Hematopoietic multipotent progenitor cell (in vitro differentiated cells): ENCODE results near the gene TMEM121B. TPM values are rescaled to one million over a fixed set of nuclear protein-coding genes. Genes with fewer than 3 reads are reported as not detected.
A peak's percentile ranks its signal among the peaks of the same experiment; 100 is the strongest.

Experiments
- DNase-seq, 3 donors: peaks; one replicate each; pipeline ENCODE4 v3.0.0-alpha.2; 2011 to 2015; ENCODE audit warnings: low read depth in 2 of 3, low spot score in 2 of 3
- total RNA-seq: library from RNA; depleted of rRNA; stranded (reverse); fragments of >200 nt; gene quantifications from one replicate; pipeline ENCODE4 v1.2.3, GENCODE V29; 2012

The TMEM121B gene
- total RNA-seq, 1 donor, result under 0.01 TPM

GRCh38 chr22:17095538-17095937, 25.6 kb downstream of the TMEM121B start:
- no peak for DNase-seq

- no peak for DNase-seq
These were observed 28.1 kb downstream of the TMEM121B start for GRCh38 chr22:17093081-17093480.

- DNase-seq, result no peak
These were observed 29.3 kb downstream of the TMEM121B start for GRCh38 chr22:17091851-17092250.

GRCh38 chr22:17090550-17090949, 30.6 kb downstream of the TMEM121B start:
- no peak for DNase-seq

GRCh38 chr22:17087498-17088131, 33.5 kb downstream of the TMEM121B start:
- peak; percentile 37 to 85 (median 77) for DNase-seq

- no peak for DNase-seq
These were observed 34.2 kb downstream of the TMEM121B start for GRCh38 chr22:17086788-17087497.

GRCh38 chr22:17086296-17086695, 34.9 kb downstream of the TMEM121B start:
- DNase-seq, result no peak

- DNase-seq, result no peak
These were observed 35.6 kb downstream of the TMEM121B start for GRCh38 chr22:17085277-17086181.

- peak; percentile 72 to 89 (median 88) for DNase-seq
These were observed 36.4 kb downstream of the TMEM121B start, which contains the start of gene IL17RA for GRCh38 chr22:17084554-17085276. IL17RA (plus strand) TSS chr22:17085000; CDS start chr22:17085092, 92 bp downstream.

GRCh38 chr22:17083811-17084441, 37.2 kb downstream of the TMEM121B start:
- no peak for DNase-seq

- DNase-seq, result no peak
These were observed 37.9 kb downstream of the TMEM121B start for GRCh38 chr22:17083255-17083654.

- no peak for DNase-seq
These were observed 41.6 kb downstream of the TMEM121B start for GRCh38 chr22:17079572-17079971.

- DNase-seq, result no peak
These were observed 43.9 kb downstream of the TMEM121B start for GRCh38 chr22:17077255-17077654.

- no peak for DNase-seq
These were observed 46.5 kb downstream of the TMEM121B start for GRCh38 chr22:17074648-17075002.

GRCh38 chr22:17072877-17073276, 48.3 kb downstream of the TMEM121B start:
- DNase-seq, result no peak

Other genes with a start within 250 kb of the TMEM121B start
- 0.81 TPM for gene GAB4, start 113.1 kb downstream of the TMEM121B start, total RNA-seq
- gene IL17RA, start 36.4 kb downstream of the TMEM121B start, total RNA-seq, result 8.1 TPM
- 31.5 TPM for gene HDHD5, start 37.9 kb upstream of the TMEM121B start, total RNA-seq
- gene ADA2, start 98.1 kb upstream of the TMEM121B start, total RNA-seq, result 16.2 TPM
- gene CECR2, start 248.1 kb upstream of the TMEM121B start, total RNA-seq, result under 0.01 TPM